Osteoblast (primary cell): ENCODE data around the gene OSBPL2. TPM values are rescaled to one million over a fixed set of nuclear protein-coding genes. Genes with fewer than 3 reads are reported as not detected.

Experiments used
- DNase-seq: peaks from one replicate; pipeline ENCODE4 v3.0.0; 2011; ENCODE audit warnings: low spot score, mixed read lengths; ENCODE audit not compliant: insufficient read length; ENCODE audit errors: missing footprints
- H2AFZ ChIP-seq: 2 replicates; pipeline ENCODE4 v1.6.0; 2011; ENCODE audit warnings: mild to moderate bottlenecking, low read length
- H3K27ac ChIP-seq: 2 replicates; pipeline ENCODE4 v1.5.1; 2011; ENCODE audit warnings: mild to moderate bottlenecking, low read depth, low read length, moderate library complexity
- H3K27me3 ChIP-seq: 2 replicates; pipeline ENCODE4 v1.6.0; 2012; ENCODE audit warnings: mild to moderate bottlenecking, control low read depth, inconsistent platforms, low read length, moderate library complexity; ENCODE audit not compliant: insufficient read depth
- H3K36me3 ChIP-seq: 2 replicates; pipeline ENCODE4 v1.5.1; 2011; ENCODE audit warnings: mild to moderate bottlenecking, low read length, control low read depth, moderate library complexity; ENCODE audit not compliant: insufficient read depth
- H3K4me1 ChIP-seq: 2 replicates; pipeline ENCODE4 v1.5.1; 2011; ENCODE audit warnings: mild to moderate bottlenecking, low read length, control low read depth, moderate library complexity; ENCODE audit not compliant: insufficient read depth
- H3K4me2 ChIP-seq: 2 replicates; pipeline ENCODE4 v1.6.0; 2011; ENCODE audit warnings: mild to moderate bottlenecking, low read length; ENCODE audit not compliant: insufficient read depth
- H3K4me3 ChIP-seq: fragments of 200-600 bp; sonication (generic); 3 replicates; pipeline ENCODE4 v1.5.1; 2012; ENCODE audit warnings: mild to moderate bottlenecking, low read length, inconsistent platforms; ENCODE audit not compliant: insufficient read depth
- H3K79me2 ChIP-seq: 2 replicates; pipeline ENCODE4 v1.6.0; 2012; ENCODE audit warnings: mild to moderate bottlenecking, low read length, control low read depth, inconsistent platforms; ENCODE audit not compliant: insufficient read depth
- H3K9me3 ChIP-seq: 2 replicates; pipeline ENCODE4 v1.5.1; 2011; ENCODE audit warnings: low read depth, low read length, control low read depth
- H4K20me1 ChIP-seq: 2 replicates; pipeline ENCODE4 v1.6.0; 2012; ENCODE audit warnings: mild to moderate bottlenecking, low read length, control low read depth; ENCODE audit not compliant: insufficient read depth
- CTCF ChIP-seq: IDR thresholded peaks from 2 replicates; pipeline ENCODE4 v1.5.1; 2011; ENCODE audit warnings: mild to moderate bottlenecking, low read depth, low read length, moderate library complexity; ENCODE audit errors: extremely low read depth
- total RNA-seq: library from RNA; depleted of rRNA; stranded (reverse); fragments of >200 nt; gene quantifications from 2 replicates; pipeline ENCODE4 v1.2.3, GENCODE V29; 2012

OSBPL2 gene
- total RNA-seq, 1 donor: 35.8 TPM

GRCh38 chr20:62323980-62324906, 85.9 kb downstream of the OSBPL2 start:
- TF ChIP-seq CTCF: no peak
- Histone ChIP-seq H3K9me3 (no peaks in the 10 kb centered on the region), H3K4me2 (no peak overlapping the region), H3K4me3 (no peak overlapping the region), H3K79me2 (no peaks in the 10 kb centered on the region), H4K20me1 (no peaks in the 10 kb centered on the region), H2AFZ (no peak overlapping the region), H3K27me3 (no peaks in the 10 kb centered on the region), H3K27ac (no peak overlapping the region), H3K36me3 (no peaks in the 10 kb centered on the region), H3K4me1 (no peaks in the 10 kb centered on the region)
- no peak for DNase-seq

DNA sequence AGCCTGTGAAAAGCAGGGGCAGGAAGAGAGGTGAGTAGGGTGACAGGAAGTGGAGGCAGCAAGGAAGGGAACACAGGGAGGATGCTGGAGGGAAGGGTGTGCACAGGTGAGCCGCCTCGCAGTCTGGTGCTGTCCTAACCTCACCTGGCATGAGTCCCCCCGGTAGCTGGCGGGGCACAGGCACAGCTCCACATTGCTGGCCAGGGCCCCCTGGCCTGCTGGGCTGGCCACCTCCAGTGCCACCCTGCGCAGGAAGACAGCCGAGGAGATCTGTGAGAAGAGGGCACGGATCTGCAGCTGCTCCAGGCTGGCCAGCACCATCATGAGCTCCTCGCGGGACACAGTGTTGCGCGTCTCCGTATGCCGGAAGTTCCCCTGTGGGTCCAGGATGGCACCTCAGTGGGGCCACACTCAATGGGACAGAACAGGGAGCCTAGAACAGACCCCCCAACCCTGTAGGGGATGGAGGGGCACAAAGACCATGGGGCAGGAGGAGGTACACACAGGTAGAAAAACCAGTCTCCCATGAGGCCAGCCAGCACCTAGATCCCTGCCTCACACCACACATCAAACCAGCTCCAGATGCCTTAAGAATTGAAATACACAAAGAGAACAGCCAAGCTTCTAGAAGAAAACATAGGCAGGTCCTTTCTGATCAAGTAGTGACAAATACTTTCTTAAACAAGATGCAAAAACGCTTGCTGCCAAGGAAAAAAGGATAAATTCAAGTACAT, 87.0 kb downstream of the OSBPL2 start:
- Histone ChIP-seq H3K9me3 (no peaks in the 10 kb centered on the region), H3K79me2 (no peaks in the 10 kb centered on the region), H3K4me2 (no peak overlapping the region), H3K27ac (no peak overlapping the region), H3K4me1 (no peaks in the 10 kb centered on the region), H3K36me3 (no peaks in the 10 kb centered on the region), H3K27me3 (no peaks in the 10 kb centered on the region), H3K4me3 (no peak overlapping the region), H4K20me1 (no peaks in the 10 kb centered on the region), H2AFZ (no peak overlapping the region)
- DNase-seq: no peak
- no peak for TF ChIP-seq CTCF

- Histone ChIP-seq H3K4me3 (no peak overlapping the region), H3K27ac (no peak overlapping the region), H3K27me3 (no peaks in the 10 kb centered on the region), H3K4me1 (no peaks in the 10 kb centered on the region), H3K4me2 (no peak overlapping the region), H3K36me3 (no peaks in the 10 kb centered on the region), H4K20me1 (no peaks in the 10 kb centered on the region), H3K79me2 (no peaks in the 10 kb centered on the region), H3K9me3 (no peaks in the 10 kb centered on the region), H2AFZ (no peak overlapping the region)
- no peak for TF ChIP-seq CTCF
- DNase-seq: no peak
Observed at GRCh38 chr20:62326559-62326958, 88.2 kb downstream of the OSBPL2 start.
